Endothelial cell of umbilical vein (primary cell): ENCODE data around the gene COL4A2.

ENCODE experiments used
- CTCF ChIP-seq, 2 donors: IDR thresholded peaks; 1 replicate in 1 of 2; 2 replicates in 1 of 2; pipeline ENCODE4 v1.5.1; 2011; ENCODE audit warnings: low read length in 2 of 2, mild to moderate bottlenecking in 2 of 2, moderate library complexity in 2 of 2, control low read depth in 1 of 2, inconsistent platforms in 1 of 2, low read depth in 1 of 2; ENCODE audit not compliant: insufficient read depth in 1 of 2; ENCODE audit errors: extremely low read depth in 1 of 2
- EZH2 ChIP-seq: IDR thresholded peaks from 2 replicates; pipeline ENCODE4 v1.6.1; 2012; ENCODE audit warnings: borderline replicate concordance, low read depth, mild to moderate bottlenecking, moderate library complexity, low read length, inconsistent platforms; ENCODE audit not compliant: severe bottlenecking
- FOS ChIP-seq: IDR thresholded peaks from 2 replicates; pipeline ENCODE4 v1.6.1; 2011; ENCODE audit warnings: mild to moderate bottlenecking, low read length, moderate library complexity, borderline replicate concordance; ENCODE audit not compliant: insufficient read depth
- JUN ChIP-seq: IDR thresholded peaks from 2 replicates; pipeline ENCODE4 v1.6.1; 2011; ENCODE audit warnings: borderline replicate concordance, low read depth; ENCODE audit not compliant: insufficient read length, insufficient read depth
- POLR2A ChIP-seq: IDR thresholded peaks from 2 replicates; pipeline ENCODE4 v1.6.1; 2012; ENCODE audit warnings: low read depth, mild to moderate bottlenecking, control low read depth, low read length
- POLR2AphosphoS5 ChIP-seq: IDR thresholded peaks from 2 replicates; pipeline ENCODE4 v1.6.1; 2012; ENCODE audit warnings: low read depth, mild to moderate bottlenecking, control low read depth, low read length, moderate library complexity; ENCODE audit not compliant: insufficient read depth
- TF ChIP-seq, protein P1 (sequence below): IDR thresholded peaks from 2 replicates; pipeline ENCODE4 v1.6.1; 2011; ENCODE audit not compliant: insufficient read depth, insufficient read length

DNA sequence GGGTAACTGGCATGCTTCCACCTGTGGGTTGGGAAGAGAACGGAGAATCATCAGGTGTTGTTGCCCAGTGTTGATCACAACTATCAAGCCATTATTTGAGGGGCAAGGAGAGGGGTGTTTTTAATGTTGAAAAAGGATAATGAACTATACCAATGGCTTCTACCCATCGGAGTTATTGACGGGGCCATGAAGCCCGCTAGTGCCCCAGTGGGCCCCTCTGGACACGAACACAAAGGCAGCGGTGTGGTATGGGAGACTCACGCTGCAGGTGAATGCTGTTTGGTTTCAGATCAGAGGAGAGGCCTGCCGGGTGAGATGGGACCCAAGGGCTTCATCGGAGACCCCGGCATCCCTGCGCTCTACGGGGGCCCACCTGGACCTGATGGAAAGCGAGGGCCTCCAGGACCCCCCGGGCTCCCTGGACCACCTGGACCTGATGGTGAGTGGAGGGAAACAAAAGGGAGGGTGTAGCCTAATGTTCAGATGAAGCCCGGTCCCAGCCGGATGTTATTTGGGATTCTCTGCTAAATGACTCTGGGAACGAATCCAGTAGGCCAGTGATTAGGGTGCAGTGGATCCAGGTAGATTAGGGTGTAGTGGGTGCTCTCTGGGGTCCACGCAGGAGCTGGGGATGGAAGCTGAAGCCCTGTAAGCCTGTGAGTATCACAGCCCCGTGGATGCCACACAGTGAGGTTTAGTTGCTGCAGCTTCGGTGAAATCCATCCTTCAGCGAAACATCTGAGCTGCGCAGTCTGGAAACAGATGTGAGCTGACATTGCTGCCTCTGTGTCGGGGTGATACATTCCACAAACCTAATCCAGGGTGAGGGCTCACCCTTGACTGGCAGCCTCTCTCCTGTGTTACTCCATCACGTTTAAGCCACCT, 143.2 kb downstream of the COL4A2 start:
- TF ChIP-seq JUN: no peak
- TF ChIP-seq CTCF (IDR thresholded peaks at IDR 0.05; ENCODE audit: extremely low read depth in 1 of 2, insufficient read depth in 1 of 2, low read depth in 1 of 2, low read length in 2 of 2): no peak
- no peak for TF ChIP-seq POLR2AphosphoS5
- TF ChIP-seq POLR2A: no peak
- TF ChIP-seq FOS: no peak
- no peak for TF ChIP-seq EZH2
- TF ChIP-seq, protein P1, sequence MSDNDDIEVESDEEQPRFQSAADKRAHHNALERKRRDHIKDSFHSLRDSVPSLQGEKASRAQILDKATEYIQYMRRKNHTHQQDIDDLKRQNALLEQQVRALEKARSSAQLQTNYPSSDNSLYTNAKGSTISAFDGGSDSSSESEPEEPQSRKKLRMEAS: no peak
